Esophagus muscularis mucosa (tissue), 4 donors: ENCODE results near the gene FADS2. TPM values are rescaled to one million over a fixed set of nuclear protein-coding genes. Genes with fewer than 3 reads are reported as not detected.

Experiments
- DNase-seq: peaks from one replicate; pipeline ENCODE4 v3.0.0-alpha.2; 2017; ENCODE audit errors: extremely low spot score
- H3K27ac ChIP-seq, 4 donors: fragments of 200-600 bp; sonication (generic); replicated peaks in 1 of 4; 1 replicate in 3 of 4; 2 replicates in 1 of 4; pipeline ENCODE4 v1.5.1; 2016 to 2019; ENCODE audit warnings: mild to moderate bottlenecking in 1 of 4
- H3K27me3 ChIP-seq, 4 donors: fragments of 200-600 bp; sonication (generic); one replicate each; pipeline versions ENCODE4 v1.5.1 to v1.6.0; 2016 to 2019
- H3K36me3 ChIP-seq, 4 donors: fragments of 200-600 bp; sonication (generic); one replicate each; pipeline ENCODE4 v1.5.1; 2016 to 2019
- H3K4me1 ChIP-seq, 4 donors: fragments of 200-600 bp; sonication (generic); one replicate each; pipeline ENCODE4 v1.5.1; 2016 to 2019
- H3K4me3 ChIP-seq, 4 donors: fragments of 200-600 bp; sonication (generic); 1 replicate in 2 of 4; 2 replicates in 2 of 4; pipeline ENCODE4 v1.5.1; 2016 to 2019; ENCODE audit warnings: mild to moderate bottlenecking in 4 of 4, moderate library complexity in 1 of 4
- H3K9me3 ChIP-seq, 4 donors: fragments of 200-600 bp; sonication (generic); 1 replicate in 3 of 4; 2 replicates in 1 of 4; pipeline ENCODE4 v1.5.1; 2016 to 2019
- CTCF ChIP-seq, 3 experiments: fragments of 200-600 bp in 2 of 3; fragments of 450-650 bp in 1 of 3; sonication (generic) in 2 of 3; IDR thresholded peaks; one replicate each; pipeline ENCODE4 v1.5.1; 2017 to 2019; ENCODE audit warnings: antibody characterized with exemption in 3 of 3, mild to moderate bottlenecking in 2 of 3, moderate library complexity in 1 of 3
- EP300 ChIP-seq: sonication (generic); formaldehyde crosslinking; IDR thresholded peaks from one replicate; pipeline ENCODE4 v1.6.1; 2017; ENCODE audit warnings: antibody characterized with exemption
- POLR2A ChIP-seq: fragments of 450-650 bp; IDR thresholded peaks from one replicate; pipeline ENCODE4 v1.6.1; 2017; ENCODE audit warnings: antibody characterized with exemption, moderate library complexity, mild to moderate bottlenecking, low read depth
- POLR2AphosphoS5 ChIP-seq, 2 donors: sonication (generic); formaldehyde crosslinking; IDR thresholded peaks; one replicate each; pipeline ENCODE4 v1.6.1; 2017; ENCODE audit warnings: antibody characterized with exemption in 2 of 2
- WGBS: methylation state at CpG from one replicate; pipeline ENCODE4 v1.1.5; 2018; 5-methylcytosine and 5-hydroxymethylcytosine counted together
- intact Hi-C: fragments of 100-400 bp; cut with DNase I; formaldehyde crosslinking; loops from one replicate; pipeline ENCODE4 v1.15.1; 2023
- total RNA-seq, 4 donors: library from RNA; depleted of rRNA; stranded (reverse); fragments of >200 nt; gene quantifications; one replicate each; pipeline versions ENCODE4 v1.1.0 to v1.2.1, GENCODE V29; 2016

Gene FADS2
- total RNA-seq, 4 donors from 2014 or later, result 15.9 to 32.8 (median 28.0) TPM

GRCh38 chr11:61911701-61912529 is 83.8 kb downstream of the FADS2 start:
- H3K4me3 ChIP-seq, result no peak overlapping the region
- 65% methylated on average over 8 of the region's 17 CpGs for WGBS
- TF ChIP-seq EP300 (no peak), POLR2AphosphoS5 (IDR thresholded peaks at IDR 0.05) (no peak), CTCF (IDR thresholded peaks at IDR 0.05) (no peak), POLR2A (no peak)
- peak overlapping the region; percentile 23 to 57 (median 32) for H3K27ac ChIP-seq
- intact Hi-C loops, result no loop called here
- DNase-seq, result no peak
- H3K27me3 ChIP-seq, result no peaks in the 10 kb centered on the region
- no peaks in the 10 kb centered on the region for H3K9me3 ChIP-seq
- peaks cover 15 to 88% (median 84%) of the 10 kb centered on the region in 4 donors for H3K4me1 ChIP-seq
- H3K36me3 ChIP-seq, result peaks cover 3 to 12% (median 9%) of the 10 kb centered on the region in 4 donors

GRCh38 chr11:61912530-61912898 is 84.4 kb downstream of the FADS2 start:
- Histone ChIP-seq H3K9me3 (no peaks in the 10 kb centered on the region), H3K27ac (peak overlapping the region; percentile 23 to 57 (median 32)), H3K36me3 (peaks cover 0 to 6% (median 3%) of the 10 kb centered on the region in 4 donors), H3K27me3 (no peaks in the 10 kb centered on the region), H3K4me3 (no peak overlapping the region), H3K4me1 (peaks cover 16 to 94% (median 87%) of the 10 kb centered on the region in 4 donors)
- no peak for DNase-seq
- no peak for TF ChIP-seq POLR2A
- TF ChIP-seq POLR2AphosphoS5 (IDR thresholded peaks at IDR 0.05), result peak in 1 of 2 donors; percentile 21
- intact Hi-C loops, result no loop called here
- WGBS, result 92% methylated on average over 6 of the region's 6 CpGs

- Histone ChIP-seq H3K27ac (peak overlapping the region; percentile 7 to 51 (median 16)), H3K9me3 (no peaks in the 10 kb centered on the region), H3K27me3 (no peaks in the 10 kb centered on the region), H3K4me1 (peaks cover 21 to 96% (median 90%) of the 10 kb centered on the region in 4 donors), H3K36me3 (no peaks in the 10 kb centered on the region), H3K4me3 (no peak overlapping the region)
- intact Hi-C loops, result no loop called here
- WGBS, result 81% methylated on average over 17 of the region's 18 CpGs
- no peak for DNase-seq
- TF ChIP-seq POLR2A, result no peak
- no peak for TF ChIP-seq POLR2AphosphoS5 (IDR thresholded peaks at IDR 0.05)
- no peak for TF ChIP-seq EP300
- no peak for TF ChIP-seq CTCF (IDR thresholded peaks at IDR 0.05)
These were observed 85.0 kb downstream of the FADS2 start for GRCh38 chr11:61912991-61913698.

GRCh38 chr11:61913699-61914395 is 85.7 kb downstream of the FADS2 start:
- Histone ChIP-seq H3K9me3 (no peaks in the 10 kb centered on the region), H3K27ac (peak overlapping the region in 2 of 4 donors; percentile 19 to 51), H3K36me3 (no peaks in the 10 kb centered on the region), H3K27me3 (no peaks in the 10 kb centered on the region), H3K4me3 (no peak overlapping the region), H3K4me1 (peaks cover 26 to 97% (median 90%) of the 10 kb centered on the region in 4 donors)
- TF ChIP-seq POLR2A, result no peak
- no peak for TF ChIP-seq EP300
- TF ChIP-seq CTCF (IDR thresholded peaks at IDR 0.05), result no peak
- TF ChIP-seq POLR2AphosphoS5 (IDR thresholded peaks at IDR 0.05), result no peak
- DNase-seq, result no peak
- intact Hi-C loops, result no loop called here
- 72% methylated on average over 3 of the region's 8 CpGs for WGBS
